Activated T-helper 1 cell treated with anti-CD3 and anti-CD28 coated beads, Interleukin-2, amount 50 U/mL, for 16 hours (primary cell): Measurements from ENCODE around the gene PPP1R12B.
"Not testable (repeated sequence)": the region's sequence is repeated elsewhere in the genome, so short reads cannot be mapped to it uniquely, and the experiment has no call there.

ENCODE experiments used
- DNase-seq, 2 donors: peaks; one replicate each; pipeline ENCODE4 v3.0.0-alpha.2; 2020; ENCODE audit warnings: low read depth in 1 of 2, low spot score in 1 of 2

Gene PPP1R12B

DNA sequence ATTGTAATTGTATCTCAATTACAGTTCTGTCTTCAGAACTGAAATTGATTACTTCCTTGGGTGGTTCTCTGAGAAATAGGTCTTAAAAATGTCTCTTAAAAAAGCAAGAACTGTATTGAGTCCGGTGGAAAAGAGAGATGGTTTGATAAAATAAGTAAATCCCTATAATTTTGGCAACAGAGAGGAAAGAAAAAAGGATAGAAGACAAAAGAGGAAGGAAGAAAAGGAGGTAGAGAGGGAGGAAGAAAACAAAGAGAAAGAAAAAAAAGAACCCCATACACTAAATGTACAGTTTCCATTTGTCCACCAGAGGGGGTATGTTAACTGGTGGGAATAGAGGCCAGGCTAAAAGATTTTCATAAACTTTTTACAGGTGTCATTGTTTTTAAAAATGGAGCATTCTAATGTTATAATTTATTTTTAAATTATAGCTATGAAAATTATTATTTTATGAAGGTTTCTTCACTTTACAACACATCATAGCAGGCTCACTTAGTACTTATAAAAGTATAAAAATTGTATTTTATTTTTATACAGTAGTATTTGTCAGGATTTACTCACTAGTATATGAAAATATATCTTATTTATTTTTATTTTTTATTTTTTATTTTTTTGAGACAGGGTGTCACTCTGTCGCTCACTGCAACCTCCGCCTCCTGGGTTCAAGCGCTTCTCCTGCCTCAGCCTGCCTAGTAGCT lies 4.7 kb upstream of the PPP1R12B start:
- no peak for DNase-seq

GRCh38 chr1:202348005-202348508 lies 442 bp upstream of the PPP1R12B start:
- DNase-seq, result no peak

DNA sequence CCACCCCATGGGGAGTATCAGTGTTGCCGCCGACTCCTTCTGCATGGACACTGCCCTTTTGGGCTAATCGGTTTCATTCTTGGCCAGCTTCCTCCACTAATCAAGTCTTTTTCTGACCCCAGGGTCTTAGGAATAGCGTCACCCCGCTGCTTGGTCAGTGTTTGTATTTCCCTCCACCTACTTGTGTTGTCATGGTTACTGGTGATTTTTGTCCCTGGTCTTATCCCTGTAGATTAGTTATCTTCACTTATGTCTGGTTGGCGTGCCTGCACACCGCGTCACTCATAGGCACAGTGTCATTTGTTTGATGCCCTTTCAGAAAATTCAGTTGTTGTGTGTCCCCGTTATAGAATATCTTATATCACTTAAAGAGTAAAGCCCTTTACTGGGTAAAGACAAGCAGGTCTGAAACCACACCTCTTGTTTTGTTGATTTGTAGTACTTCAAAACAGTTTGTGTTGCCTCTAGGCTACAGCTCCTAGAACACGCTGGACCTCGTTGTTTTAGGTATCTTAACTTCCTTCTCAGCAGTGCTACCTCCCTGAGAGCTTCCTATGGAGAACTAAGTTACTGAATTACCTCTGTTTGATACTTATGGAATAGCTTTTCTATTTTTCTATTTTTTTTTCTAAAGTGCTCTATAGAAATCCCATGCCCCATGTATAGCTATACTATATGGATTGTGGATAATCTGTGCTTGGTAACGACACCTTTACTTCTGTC lies 868 bp downstream of the PPP1R12B start:
- no peak for DNase-seq

- no peak for DNase-seq
Observed at GRCh38 chr1:202351725-202352124, 3.2 kb downstream of the PPP1R12B start.

DNA sequence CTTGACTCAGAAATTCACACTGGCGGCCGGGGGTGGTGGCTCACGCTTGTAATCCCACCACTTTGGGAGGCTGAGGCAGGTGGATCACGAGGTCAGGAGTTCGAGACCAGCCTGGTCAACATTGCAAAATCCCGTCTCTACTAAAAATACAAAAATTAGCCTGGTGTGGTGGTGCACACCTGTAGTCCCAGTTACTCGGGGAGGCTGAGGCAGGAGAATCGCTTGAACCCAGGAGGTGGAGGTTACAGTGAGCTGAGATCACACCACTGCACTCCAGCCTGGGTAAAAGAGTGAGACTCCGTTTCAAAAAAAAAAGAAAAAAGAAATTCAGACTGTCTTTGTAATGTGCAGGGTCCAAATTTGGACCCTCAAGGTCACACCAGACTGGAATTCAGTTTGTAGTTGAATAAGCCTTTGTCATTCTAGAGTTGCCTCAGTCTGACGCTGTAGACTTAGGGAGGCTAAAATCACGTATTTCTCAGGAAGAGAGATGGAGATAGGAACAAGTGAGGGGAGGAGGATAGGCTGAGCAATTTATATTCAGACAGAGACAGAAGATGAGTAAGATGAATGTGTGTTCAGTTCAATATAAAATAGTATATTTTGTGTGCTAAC lies 4.2 kb downstream of the PPP1R12B start:
- DNase-seq, result not testable (repeated sequence)

GRCh38 chr1:202355944-202356553 lies 7.5 kb downstream of the PPP1R12B start:
- no peak for DNase-seq

DNA sequence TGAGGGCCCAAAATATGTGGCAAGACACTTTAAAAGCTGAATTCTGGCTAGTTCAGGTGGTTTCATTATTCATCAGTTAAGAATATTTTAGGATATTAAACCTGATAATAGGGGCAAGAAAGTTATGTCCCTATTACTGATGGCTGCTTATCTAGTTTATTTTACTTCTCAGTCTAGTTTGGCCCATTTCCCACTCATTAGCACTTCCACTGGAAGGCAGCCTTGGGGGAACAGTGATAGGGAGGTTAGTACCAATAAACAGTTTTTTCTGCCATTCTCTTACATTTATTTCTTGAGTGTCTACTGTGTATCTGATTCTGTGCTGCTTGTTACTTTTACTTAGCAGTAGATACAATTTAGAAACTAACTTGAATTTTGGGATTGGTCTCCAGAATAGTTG lies 9.0 kb downstream of the PPP1R12B start:
- no peak for DNase-seq

GRCh38 chr1:202361224-202361623 lies 12.7 kb downstream of the PPP1R12B start:
- DNase-seq, result no peak

- DNase-seq, result no peak
Observed at GRCh38 chr1:202361701-202362100, 13.2 kb downstream of the PPP1R12B start.

DNA sequence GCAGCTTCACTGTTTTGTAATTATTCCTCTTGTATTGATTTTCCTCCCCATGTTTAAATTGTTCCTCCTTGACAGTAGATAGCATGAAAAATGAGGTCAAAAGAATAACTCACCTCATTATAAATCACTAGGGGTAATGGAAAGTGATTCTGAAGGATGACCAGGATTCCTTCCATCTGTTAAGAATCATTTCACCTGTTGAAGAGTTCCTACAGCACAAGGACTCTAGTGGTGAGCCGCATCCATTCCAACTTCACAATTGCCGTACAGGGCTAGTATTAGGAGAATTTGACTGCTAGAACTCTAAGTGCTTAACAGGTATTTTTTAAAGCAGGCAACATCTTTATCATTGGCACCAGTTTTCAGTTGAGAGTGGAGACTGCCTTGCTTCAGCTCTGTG lies 13.7 kb downstream of the PPP1R12B start:
- no peak for DNase-seq

GRCh38 chr1:202365092-202365815 lies 16.8 kb downstream of the PPP1R12B start:
- no peak for DNase-seq

GRCh38 chr1:202367271-202367670 lies 18.8 kb downstream of the PPP1R12B start:
- DNase-seq, result no peak

- DNase-seq, result not testable (repeated sequence)
Observed at GRCh38 chr1:202370906-202371305, 22.4 kb downstream of the PPP1R12B start.

GRCh38 chr1:202374099-202374498 lies 25.6 kb downstream of the PPP1R12B start:
- no peak for DNase-seq

GRCh38 chr1:202375175-202375574 lies 26.7 kb downstream of the PPP1R12B start:
- DNase-seq, result not testable (repeated sequence)

- no peak for DNase-seq
Observed at GRCh38 chr1:202376247-202376646, 27.7 kb downstream of the PPP1R12B start.

DNA sequence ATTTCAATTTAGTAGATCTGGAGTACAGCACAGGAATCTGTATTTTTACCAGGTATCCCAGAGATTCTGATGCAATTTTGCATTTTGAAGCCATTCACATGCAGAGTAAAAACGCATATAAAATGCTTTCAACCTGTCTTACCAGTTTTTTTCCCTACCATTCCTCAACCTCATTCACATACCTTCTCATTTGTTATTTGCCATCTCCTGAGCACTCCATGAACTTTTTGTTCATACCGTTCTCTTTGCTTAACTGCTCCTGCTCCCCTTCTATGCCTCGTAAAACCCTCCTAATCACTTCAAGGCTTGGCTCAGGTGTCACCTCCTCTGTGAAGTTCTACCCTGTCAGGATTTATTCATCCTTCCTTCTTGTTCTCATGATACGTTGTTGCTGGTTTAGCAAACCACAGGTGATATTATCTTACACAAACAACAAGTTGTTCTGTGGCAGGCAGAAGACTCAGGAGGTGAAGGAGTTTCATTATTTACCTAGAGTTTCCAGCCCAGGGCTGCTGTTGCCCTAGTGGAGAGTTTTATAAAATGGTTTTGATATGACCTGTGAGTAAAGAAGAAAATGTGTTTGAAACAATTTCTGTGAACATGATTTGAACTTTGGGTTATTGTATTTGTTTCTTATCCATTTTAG lies 31.5 kb downstream of the PPP1R12B start:
- not testable (repeated sequence) for DNase-seq

DNA sequence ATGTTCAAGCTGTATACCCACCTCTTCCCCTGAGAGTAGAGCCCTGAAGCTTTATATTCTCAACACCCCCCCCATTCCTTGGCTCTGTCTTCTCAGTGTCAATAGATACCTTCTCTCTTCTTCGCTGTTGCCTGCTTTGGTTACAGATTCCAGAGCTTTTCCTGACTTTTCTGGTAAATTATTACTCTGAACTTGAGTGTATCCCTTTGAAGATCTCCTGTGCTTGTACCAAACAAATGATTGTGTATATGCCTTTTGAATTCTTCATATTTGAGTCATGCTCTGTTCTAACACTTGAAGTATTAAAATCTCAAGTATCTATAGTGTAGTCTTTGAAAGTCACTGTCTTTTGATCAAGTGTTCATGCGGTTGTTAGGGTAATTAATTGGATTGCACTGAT lies 32.0 kb downstream of the PPP1R12B start:
- DNase-seq, result not testable (repeated sequence)

DNA sequence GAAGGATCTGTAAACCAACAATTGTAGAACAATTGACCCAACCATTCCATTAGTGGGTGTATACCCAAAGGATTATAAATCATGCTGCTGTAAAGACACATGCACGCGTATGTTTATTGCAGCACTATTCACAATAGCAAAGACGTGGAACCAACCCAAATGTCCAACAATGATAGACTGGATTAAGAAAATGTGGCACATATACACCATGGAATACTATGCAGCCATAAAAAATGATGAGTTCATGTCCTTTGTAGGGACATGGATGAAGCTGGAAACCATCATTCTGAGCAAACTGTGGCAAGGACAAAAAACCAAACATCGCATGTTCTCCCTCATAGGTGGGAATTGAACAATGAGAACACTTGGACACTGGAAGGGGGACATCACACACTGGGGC lies 33.4 kb downstream of the PPP1R12B start:
- DNase-seq, result not testable (repeated sequence)

DNA sequence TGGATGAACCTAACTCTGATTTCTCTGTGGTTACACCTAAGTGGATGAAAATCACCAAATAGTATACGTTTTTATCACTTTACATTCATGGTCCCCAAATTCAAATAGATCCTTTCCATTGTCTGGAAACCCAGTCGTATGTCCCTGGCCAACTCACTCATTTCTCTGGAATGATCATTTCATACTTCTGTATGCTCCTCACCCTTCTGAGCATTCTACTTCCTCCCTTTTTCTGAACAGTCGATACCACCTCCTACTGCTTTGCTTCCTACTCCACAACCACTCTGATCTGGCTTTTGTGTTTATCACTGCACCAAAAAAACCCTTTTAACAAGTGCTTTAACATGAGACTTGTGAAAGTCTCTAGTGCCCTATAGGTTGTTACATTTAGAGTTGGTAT lies 47.3 kb downstream of the PPP1R12B start:
- DNase-seq, result not testable (repeated sequence)
